GM23338 (cell line): ENCODE measurements around the gene VPS54. TPM values are rescaled to one million over a fixed set of nuclear protein-coding genes. Genes with fewer than 3 reads are reported as not detected.
A peak's percentile ranks its signal among the peaks of the same experiment; 100 is the strongest.

Experiments used
- ATAC-seq: fragments of 200-7000 bp; cut with Tn5 transposase; 3 replicates; pipeline ENCODE4 v1.9.1; 2020
- DNase-seq: peaks from one replicate; pipeline ENCODE4 v3.0.0-alpha.2; 2015; ENCODE audit warnings: low spot score
- H2AFZ ChIP-seq: fragments of 200-600 bp; sonication (generic); 2 replicates; pipeline ENCODE4 v1.8.0; 2016; ENCODE audit warnings: antibody characterized with exemption, mild to moderate bottlenecking, moderate library complexity
- H3F3A ChIP-seq: fragments of 200-600 bp; sonication (generic); replicated peaks from 2 replicates; pipeline ENCODE4 v1.8.0; 2017; ENCODE audit warnings: antibody characterized with exemption, mixed run types, low read depth
- H3K27ac ChIP-seq: fragments of 200-600 bp; sonication (generic); 2 replicates; pipeline ENCODE4 v1.6.1; 2016; ENCODE audit warnings: low read depth
- H3K27me3 ChIP-seq: fragments of 200-600 bp; sonication (generic); 2 replicates; pipeline ENCODE4 v1.8.0; 2016; ENCODE audit warnings: mild to moderate bottlenecking, mixed run types, moderate library complexity; ENCODE audit not compliant: insufficient read depth
- H3K36me3 ChIP-seq: fragments of 200-600 bp; sonication (generic); 2 replicates; pipeline ENCODE4 v1.8.0; 2016; ENCODE audit warnings: mild to moderate bottlenecking; ENCODE audit not compliant: insufficient read depth
- H3K4me1 ChIP-seq: fragments of 200-600 bp; sonication (generic); 2 replicates; pipeline ENCODE4 v1.8.0; 2016; ENCODE audit warnings: mild to moderate bottlenecking, moderate library complexity; ENCODE audit not compliant: insufficient read depth
- H3K4me2 ChIP-seq: fragments of 200-600 bp; sonication (generic); 2 replicates; pipeline ENCODE4 v1.7.1; 2017; ENCODE audit warnings: mixed run types
- H3K4me3 ChIP-seq: fragments of 200-600 bp; sonication (generic); 2 replicates; pipeline ENCODE4 v1.6.1; 2016; ENCODE audit warnings: mixed run types
- H3K79me2 ChIP-seq: fragments of 200-600 bp; sonication (generic); replicated peaks from 2 replicates; pipeline ENCODE4 v1.8.0; 2017; ENCODE audit warnings: mild to moderate bottlenecking; ENCODE audit not compliant: insufficient read depth
- H3K9me2 ChIP-seq: fragments of 200-600 bp; sonication (generic); 2 replicates; pipeline ENCODE4 v1.8.0; 2017; ENCODE audit not compliant: insufficient read depth
- H4K20me1 ChIP-seq: fragments of 200-600 bp; sonication (generic); replicated peaks from 2 replicates; pipeline ENCODE4 v1.8.0; 2017; ENCODE audit warnings: mild to moderate bottlenecking; ENCODE audit not compliant: insufficient read depth
- H3K27ac Mint-ChIP-seq: 2 replicates; pipeline ENCODE4 v1.8.0; 2020; ENCODE audit warnings: inconsistent platforms, mild to moderate bottlenecking, moderate library complexity, mixed read lengths
- H3K27me3 Mint-ChIP-seq: 3 replicates; pipeline ENCODE4 v1.8.0; 2022; ENCODE audit warnings: low read depth, mild to moderate bottlenecking, moderate library complexity, mixed read lengths, inconsistent platforms; ENCODE audit not compliant: insufficient read depth, poor library complexity
- H3K36me3 Mint-ChIP-seq: 3 replicates; pipeline ENCODE4 v1.8.0; 2021; ENCODE audit warnings: low read depth, mild to moderate bottlenecking, inconsistent platforms, moderate library complexity, mixed read lengths
- H3K4me1 Mint-ChIP-seq: 3 replicates; pipeline ENCODE4 v1.8.0; 2020; ENCODE audit warnings: mild to moderate bottlenecking, inconsistent platforms, mixed read lengths
- H3K4me3 Mint-ChIP-seq: 3 replicates; pipeline ENCODE4 v1.8.0; 2021; ENCODE audit warnings: moderate library complexity, mild to moderate bottlenecking, inconsistent platforms, mixed read lengths
- H3K9me3 Mint-ChIP-seq: 3 replicates; pipeline ENCODE4 v1.8.0; 2020; ENCODE audit warnings: moderate library complexity, mild to moderate bottlenecking, inconsistent platforms, mixed read lengths
- CREB1 ChIP-seq: fragments of 250-450 bp; sonication (Bioruptor Pico); IDR thresholded peaks from 2 replicates; pipeline ENCODE4 v1.5.0; 2020; ENCODE audit warnings: low read depth, mild to moderate bottlenecking, moderate library complexity
- CTCF ChIP-seq, 2 experiments: fragments of 200-600 bp in 1 of 2; sonication (generic) in 1 of 2; conservative IDR thresholded peaks; 2 replicates each; pipeline versions ENCODE4 v1.5.1 to v1.6.1; 2016 to 2017; ENCODE audit warnings: antibody characterized with exemption in 2 of 2, low read depth in 2 of 2, mild to moderate bottlenecking in 2 of 2, moderate library complexity in 1 of 2
- EZH2 ChIP-seq: fragments of 200-600 bp; sonication (generic); IDR thresholded peaks from one replicate; pipeline ENCODE4 v1.8.0; 2017; ENCODE audit warnings: antibody characterized with exemption, mild to moderate bottlenecking, low read depth; ENCODE audit not compliant: unreplicated experiment
- EZH2phosphoT487 ChIP-seq: fragments of 200-600 bp; sonication (generic); IDR thresholded peaks from one replicate; pipeline ENCODE4 v1.8.1; 2018; ENCODE audit warnings: antibody characterized with exemption; ENCODE audit not compliant: unreplicated experiment
- JUNB ChIP-seq: IDR thresholded peaks from one replicate; pipeline ENCODE4 v1.6.1; 2016; ENCODE audit warnings: antibody characterized with exemption; ENCODE audit not compliant: unreplicated experiment
- NANOG ChIP-seq: IDR thresholded peaks from 2 replicates; pipeline ENCODE4 v1.6.1; 2016; ENCODE audit warnings: antibody characterized with exemption, borderline replicate concordance
- POLR2AphosphoS5 ChIP-seq: IDR thresholded peaks from 2 replicates; pipeline ENCODE4 v1.6.1; 2016; ENCODE audit warnings: antibody characterized with exemption, low read depth
- REST ChIP-seq: IDR thresholded peaks from one replicate; pipeline ENCODE4 v1.6.1; 2018; ENCODE audit warnings: antibody characterized with exemption; ENCODE audit not compliant: unreplicated experiment
- STAT1 ChIP-seq: IDR thresholded peaks from one replicate; pipeline ENCODE4 v1.6.1; 2016; ENCODE audit warnings: antibody characterized with exemption; ENCODE audit not compliant: unreplicated experiment
- ZNF114 ChIP-seq: fragments of 250-450 bp; sonication (Bioruptor Pico); IDR thresholded peaks from 2 replicates; pipeline ENCODE4 v1.5.0; 2020; ENCODE audit warnings: mild to moderate bottlenecking, moderate library complexity
- ZNF331 ChIP-seq: fragments of 250-450 bp; sonication (Bioruptor Pico); IDR thresholded peaks from 2 replicates; pipeline ENCODE4 v1.5.0; 2020; ENCODE audit warnings: low read depth, mild to moderate bottlenecking, moderate library complexity
- ZNF462 ChIP-seq: fragments of 250-450 bp; sonication (Bioruptor Pico); IDR thresholded peaks from 2 replicates; pipeline ENCODE4 v1.5.0; 2020; ENCODE audit warnings: mild to moderate bottlenecking, moderate library complexity
- polyA plus RNA-seq: library from polyadenylated mRNA; unstranded; fragments of >200 nt; fragmentation: Nextera tagmentation; extraction: Ambion mirVana; gene quantifications from 2 replicates; pipeline ENCODE4 v1.2.1, GENCODE V29; 2016
- total RNA-seq: library from RNA; depleted of rRNA; stranded (reverse); fragments of >200 nt; shearing (Covaris generic); gene quantifications from 2 replicates; pipeline ENCODE4 v1.2.3, GENCODE V29; 2014
- TF ChIP-seq, protein P1 (sequence below): IDR thresholded peaks from 2 replicates; pipeline ENCODE4 v1.6.1; 2016; ENCODE audit warnings: antibody characterized with exemption

The VPS54 gene
- total and polyA plus RNA-seq, 2 experiments from 2014 or later: 6.6 to 17.0 TPM

DNA sequence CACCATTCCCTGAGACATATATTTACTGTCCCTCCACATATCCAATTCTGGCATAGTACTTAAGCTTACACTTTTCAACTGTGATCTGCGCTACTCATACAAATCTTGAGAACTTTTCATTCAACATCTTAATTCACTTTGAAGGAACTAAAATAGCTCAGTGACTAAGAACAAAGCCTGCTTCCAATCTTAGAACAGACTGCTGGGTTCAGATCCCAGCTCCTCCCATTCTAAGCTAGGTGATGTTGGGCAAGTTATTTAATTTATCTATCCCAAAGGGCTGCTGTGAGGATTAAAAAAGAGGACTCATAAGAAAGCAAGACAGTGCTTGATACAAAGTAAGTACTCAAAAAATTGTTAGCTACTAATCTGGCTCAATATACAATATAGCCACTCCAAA is 119.6 kb downstream of the VPS54 start:
- Mint-ChIP-seq H3K36me3 (peaks cover 31% of the 10 kb centered on the region), H3K27ac (no peak overlapping the region), H3K4me1 (no peaks in the 10 kb centered on the region), H3K9me3 (peaks cover 19% of the 10 kb centered on the region; the same call in 2 of the 3 replicates), H3K4me3 (no peak overlapping the region), H3K27me3 (peaks cover 10% of the 10 kb centered on the region)
- H3K79me2 ChIP-seq: no peaks in the 10 kb centered on the region
- H3F3A ChIP-seq: peaks cover 3% of the 10 kb centered on the region; the same call in 1 of the 2 replicates
- no peaks in the 10 kb centered on the region for H3K9me2 ChIP-seq
- ATAC-seq (no peak), DNase-seq (no peak)
- H3K36me3 ChIP-seq: no peaks in the 10 kb centered on the region
- no peak overlapping the region for H3K4me3 ChIP-seq
- H3K4me1 ChIP-seq: no peaks in the 10 kb centered on the region
- no peak overlapping the region for H2AFZ ChIP-seq
- H3K4me2 ChIP-seq: no peak overlapping the region
- H3K27me3 ChIP-seq: no peaks in the 10 kb centered on the region
- TF ChIP-seq, protein P1, sequence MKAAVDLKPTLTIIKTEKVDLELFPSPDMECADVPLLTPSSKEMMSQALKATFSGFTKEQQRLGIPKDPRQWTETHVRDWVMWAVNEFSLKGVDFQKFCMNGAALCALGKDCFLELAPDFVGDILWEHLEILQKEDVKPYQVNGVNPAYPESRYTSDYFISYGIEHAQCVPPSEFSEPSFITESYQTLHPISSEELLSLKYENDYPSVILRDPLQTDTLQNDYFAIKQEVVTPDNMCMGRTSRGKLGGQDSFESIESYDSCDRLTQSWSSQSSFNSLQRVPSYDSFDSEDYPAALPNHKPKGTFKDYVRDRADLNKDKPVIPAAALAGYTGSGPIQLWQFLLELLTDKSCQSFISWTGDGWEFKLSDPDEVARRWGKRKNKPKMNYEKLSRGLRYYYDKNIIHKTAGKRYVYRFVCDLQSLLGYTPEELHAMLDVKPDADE: no peak
- TF ChIP-seq ZNF331 (CRISPR knock-in tag): no peak
- no peak for TF ChIP-seq REST
- no peak for TF ChIP-seq JUNB
- TF ChIP-seq STAT1: no peak
- no peak for TF ChIP-seq CTCF (conservative IDR thresholded peaks at IDR 0.05; ENCODE audit: low read depth in 2 of 2)
- TF ChIP-seq ZNF462 (CRISPR knock-in tag): no peak
- no peak for TF ChIP-seq POLR2AphosphoS5
- no peak for TF ChIP-seq CREB1 (CRISPR knock-in tag)
- no peak for TF ChIP-seq EZH2phosphoT487
- TF ChIP-seq EZH2: no peak
- TF ChIP-seq ZNF114: no peak
- no peak for TF ChIP-seq NANOG
- H4K20me1 ChIP-seq: no peaks in the 10 kb centered on the region
- peak overlapping the region; percentile 6; the same call in 1 of the 2 replicates for H3K27ac ChIP-seq
